K562 treated with DMSO at 1 percent for 12 hours (cell line): ENCODE data around the gene TMPRSS11D. TPM values are rescaled to one million over a fixed set of nuclear protein-coding genes. Genes with fewer than 3 reads are reported as not detected.

Experiments used
- total RNA-seq: library from RNA; unstranded; fragments of 300-600 nt; gene quantifications from 2 replicates; pipeline ENCODE4 v1.2.3, GENCODE V29; 2022; ENCODE audit not compliant: insufficient read depth

TMPRSS11D gene
- not detected in 2 replicates for total RNA-seq

GRCh38 chr4:67883902-67884301, at the start of gene TMPRSS11D:
TMPRSS11D (minus strand) TSS chr4:67884002; CDS start chr4:67883933, 69 bp downstream.

Other genes starting within 250 kb of the TMPRSS11D start
- gene UBA6, start 182.8 kb downstream of the TMPRSS11D start, total RNA-seq = 3.6 and 22.4 TPM in 2 replicates
- not detected in 2 replicates for gene GNRHR, start 129.6 kb downstream of the TMPRSS11D start, total RNA-seq
- gene TMPRSS11A, start 79.5 kb upstream of the TMPRSS11D start, total RNA-seq = not detected in 2 replicates
- gene TMPRSS11F, start 245.9 kb upstream of the TMPRSS11D start, total RNA-seq = not detected in 2 replicates